HEK293T (cell line): ENCODE results near the gene KRT16.

ENCODE experiments used
- BHLHE40 ChIP-seq: fragments of 450-650 bp; IDR thresholded peaks from 2 replicates; pipeline ENCODE4 v1.6.1; 2016; ENCODE audit warnings: mild to moderate bottlenecking, moderate library complexity, borderline replicate concordance
- CTBP1 ChIP-seq: fragments of 450-650 bp; IDR thresholded peaks from 2 replicates; pipeline ENCODE4 v1.6.1; 2016; ENCODE audit warnings: borderline replicate concordance
- ELF4 ChIP-seq: fragments of 450-650 bp; IDR thresholded peaks from 2 replicates; pipeline ENCODE4 v1.6.1; 2017; ENCODE audit warnings: antibody characterized with exemption
- FOXK2 ChIP-seq: fragments of 450-650 bp; IDR thresholded peaks from 2 replicates; pipeline ENCODE4 v1.6.1; 2016; ENCODE audit warnings: mild to moderate bottlenecking
- FOXM1 ChIP-seq: fragments of 450-650 bp; IDR thresholded peaks from 2 replicates; pipeline ENCODE4 v1.6.1; 2017; ENCODE audit warnings: mild to moderate bottlenecking, borderline replicate concordance
- HDGF ChIP-seq: fragments of 450-650 bp; IDR thresholded peaks from 2 replicates; pipeline ENCODE4 v1.6.1; 2017; ENCODE audit warnings: antibody characterized with exemption, borderline replicate concordance
- NFRKB ChIP-seq: fragments of 450-650 bp; IDR thresholded peaks from 2 replicates; pipeline ENCODE4 v1.6.1; 2016; ENCODE audit warnings: mild to moderate bottlenecking, moderate library complexity
- SP1 ChIP-seq: fragments of 450-650 bp; IDR thresholded peaks from 2 replicates; pipeline ENCODE4 v1.6.1; 2017

DNA sequence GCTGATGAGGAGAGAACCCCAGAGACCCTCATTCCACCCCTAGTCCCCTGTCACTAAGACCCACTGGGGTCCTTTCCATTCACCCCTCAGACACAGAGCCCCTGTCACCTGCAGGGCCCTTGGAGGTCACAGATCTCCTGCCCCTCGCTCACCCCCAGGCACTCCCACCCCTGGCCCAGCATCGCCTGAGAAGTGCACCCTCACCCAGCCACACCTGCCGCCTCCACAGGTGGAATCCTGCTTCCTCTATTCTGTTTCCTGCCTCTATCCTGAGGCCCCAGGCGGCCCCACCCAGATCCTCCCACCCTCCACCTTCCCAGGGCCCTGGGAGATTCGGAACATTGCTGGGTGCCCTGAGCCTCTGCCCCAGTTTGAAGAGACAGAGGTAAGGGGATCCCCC is 25.6 kb upstream of the KRT16 start:
- TF ChIP-seq SP1, result no peak
- TF ChIP-seq BHLHE40, result no peak
- no peak for TF ChIP-seq FOXK2
- no peak for TF ChIP-seq ELF4
- no peak for TF ChIP-seq CTBP1
- TF ChIP-seq FOXM1, result no peak
- TF ChIP-seq HDGF, result no peak
- TF ChIP-seq NFRKB, result no peak
